ENCODE measurements around the gene FAM171A1. TPM values are rescaled to one million over a fixed set of nuclear protein-coding genes. Genes with fewer than 3 reads are reported as not detected.

The FAM171A1 gene
- polyA plus RNA-seq (2013, experiment 1 of 2) = 23.1 TPM
- 23.1 TPM for polyA plus RNA-seq (2013, experiment 2 of 2)

GRCh38 chr10:15370856-15371701 is at the start of gene FAM171A1:
Gene FAM171A1 (minus strand): TSS chr10:15371289. CDS start chr10:15371052, 237 bp downstream.
- Histone ChIP-seq H3K18ac (ENCODE audit: low read depth in 1 of 2, low read length in 2 of 2) (peak within 1 kb of the TSS; percentile 91 to 97), H3K36me3 (ENCODE audit: control insufficient read depth in 1 of 2, insufficient read depth in 2 of 2, low read depth in 1 of 2, low read length in 2 of 2) (no peaks in the 10 kb centered on the region), H2BK15ac (ENCODE audit: low read depth, poor library complexity, severe bottlenecking) (peak within 1 kb of the TSS; percentile 93), H3K4me3 (ENCODE audit: insufficient read depth in 1 of 2, low read depth in 1 of 2, low read length in 2 of 2) (peak within 1 kb of the TSS; percentile 82 to 94), H2AK5ac (ENCODE audit: low read length, severe bottlenecking) (peak within 1 kb of the TSS; percentile 9), H3K4me1 (ENCODE audit: control insufficient read depth, insufficient read depth, low read depth, low read length) (peaks cover 4% of the 10 kb centered on the region), H2BK120ac (ENCODE audit: low read depth, low read length) (peak within 1 kb of the TSS; percentile 85), H3K79me1 (replicated peaks; ENCODE audit: low read length, poor library complexity, severe bottlenecking) (peaks cover 6% of the 10 kb centered on the region), H3K23ac (ENCODE audit: low read length in 2 of 2) (peak within 1 kb of the TSS; percentile 79 to 98), H4K8ac (ENCODE audit: low read length) (peak within 1 kb of the TSS; percentile 64), H3K14ac (ENCODE audit: low read length in 2 of 2) (peak within 1 kb of the TSS in 1 of 2 experiments; percentile 98), H2BK12ac (ENCODE audit: low read length in 2 of 2) (peak within 1 kb of the TSS in 1 of 2 experiments; percentile 88), H4K91ac (ENCODE audit: low read length) (peak within 1 kb of the TSS; percentile 68), H3K4ac (ENCODE audit: low read depth in 1 of 2, low read length in 2 of 2) (peak within 1 kb of the TSS in 1 of 2 experiments; percentile 87), H2BK5ac (ENCODE audit: low read depth, low read length, poor library complexity, severe bottlenecking) (peak within 1 kb of the TSS; percentile 66), H3K27me3 (ENCODE audit: control insufficient read depth in 1 of 2, insufficient read depth in 1 of 2, low read length in 2 of 2) (peaks cover 0 to 4% of the 10 kb centered on the region in 2 experiments), H2AFZ (ENCODE audit: low read depth, low read length) (peak within 1 kb of the TSS; percentile 89), H3K9me3 (ENCODE audit: control insufficient read depth, low read length) (no peaks in the 10 kb centered on the region), H3K27ac (ENCODE audit: low read length, poor library complexity, severe bottlenecking) (peak within 1 kb of the TSS; percentile 38), H3K4me2 (ENCODE audit: low read length, poor library complexity, severe bottlenecking) (peak within 1 kb of the TSS; percentile 90), H3K9ac (ENCODE audit: low read length) (peak within 1 kb of the TSS; percentile 87)
- peak; percentile 63 for DNase-seq
- 5% methylated on average over 37 of the region's 115 CpGs for WGBS

GRCh38 chr10:15420858-15421257 is 49.8 kb upstream of the FAM171A1 start:
- Histone ChIP-seq H2AK5ac (ENCODE audit: low read length, severe bottlenecking) (no peak overlapping the region), H3K9me3 (ENCODE audit: control insufficient read depth, low read length) (peaks cover 6% of the 10 kb centered on the region), H3K4ac (ENCODE audit: low read depth in 1 of 2, low read length in 2 of 2) (no peak overlapping the region), H2BK5ac (ENCODE audit: low read depth, low read length, poor library complexity, severe bottlenecking) (no peak overlapping the region), H2BK15ac (ENCODE audit: low read depth, poor library complexity, severe bottlenecking) (no peak overlapping the region), H3K27ac (ENCODE audit: low read length, poor library complexity, severe bottlenecking) (no peak overlapping the region), H3K14ac (ENCODE audit: low read length in 2 of 2) (no peak overlapping the region), H3K23ac (ENCODE audit: low read length in 2 of 2) (no peak overlapping the region), H4K8ac (ENCODE audit: low read length) (no peak overlapping the region), H3K27me3 (ENCODE audit: control insufficient read depth in 1 of 2, insufficient read depth in 1 of 2, low read length in 2 of 2) (no peaks in the 10 kb centered on the region), H2BK12ac (ENCODE audit: low read length in 2 of 2) (no peak overlapping the region), H3K4me2 (ENCODE audit: low read length, poor library complexity, severe bottlenecking) (no peak overlapping the region), H3K4me3 (ENCODE audit: insufficient read depth in 1 of 2, low read depth in 1 of 2, low read length in 2 of 2) (no peak overlapping the region), H2BK120ac (ENCODE audit: low read depth, low read length) (no peak overlapping the region), H3K79me1 (replicated peaks; ENCODE audit: low read length, poor library complexity, severe bottlenecking) (no peaks in the 10 kb centered on the region), H3K9ac (ENCODE audit: low read length) (no peak overlapping the region), H4K91ac (ENCODE audit: low read length) (no peak overlapping the region), H2AFZ (ENCODE audit: low read depth, low read length) (no peak overlapping the region), H3K36me3 (ENCODE audit: control insufficient read depth in 1 of 2, insufficient read depth in 2 of 2, low read depth in 1 of 2, low read length in 2 of 2) (no peaks in the 10 kb centered on the region), H3K4me1 (ENCODE audit: control insufficient read depth, insufficient read depth, low read depth, low read length) (no peaks in the 10 kb centered on the region), H3K18ac (ENCODE audit: low read depth in 1 of 2, low read length in 2 of 2) (no peak overlapping the region)
- DNase-seq = no peak
- WGBS = 86% methylated on average over 2 of the region's 4 CpGs

GRCh38 chr10:15419279-15419874 is 48.3 kb upstream of the FAM171A1 start:
- Histone ChIP-seq H3K9ac (ENCODE audit: low read length) (no peak overlapping the region), H3K23ac (ENCODE audit: low read length in 2 of 2) (no peak overlapping the region), H2AK5ac (ENCODE audit: low read length, severe bottlenecking) (no peak overlapping the region), H3K27me3 (ENCODE audit: control insufficient read depth in 1 of 2, insufficient read depth in 1 of 2, low read length in 2 of 2) (no peaks in the 10 kb centered on the region), H3K4me3 (ENCODE audit: insufficient read depth in 1 of 2, low read depth in 1 of 2, low read length in 2 of 2) (no peak overlapping the region), H2BK120ac (ENCODE audit: low read depth, low read length) (no peak overlapping the region), H3K4me1 (ENCODE audit: control insufficient read depth, insufficient read depth, low read depth, low read length) (no peaks in the 10 kb centered on the region), H2BK5ac (ENCODE audit: low read depth, low read length, poor library complexity, severe bottlenecking) (no peak overlapping the region), H3K18ac (ENCODE audit: low read depth in 1 of 2, low read length in 2 of 2) (no peak overlapping the region), H2BK12ac (ENCODE audit: low read length in 2 of 2) (no peak overlapping the region), H3K4ac (ENCODE audit: low read depth in 1 of 2, low read length in 2 of 2) (no peak overlapping the region), H3K36me3 (ENCODE audit: control insufficient read depth in 1 of 2, insufficient read depth in 2 of 2, low read depth in 1 of 2, low read length in 2 of 2) (no peaks in the 10 kb centered on the region), H3K4me2 (ENCODE audit: low read length, poor library complexity, severe bottlenecking) (no peak overlapping the region), H2BK15ac (ENCODE audit: low read depth, poor library complexity, severe bottlenecking) (no peak overlapping the region), H3K27ac (ENCODE audit: low read length, poor library complexity, severe bottlenecking) (no peak overlapping the region), H3K79me1 (replicated peaks; ENCODE audit: low read length, poor library complexity, severe bottlenecking) (no peaks in the 10 kb centered on the region), H3K9me3 (ENCODE audit: control insufficient read depth, low read length) (peaks cover 13% of the 10 kb centered on the region), H4K91ac (ENCODE audit: low read length) (no peak overlapping the region), H3K14ac (ENCODE audit: low read length in 2 of 2) (no peak overlapping the region), H4K8ac (ENCODE audit: low read length) (no peak overlapping the region), H2AFZ (ENCODE audit: low read depth, low read length) (no peak overlapping the region)
- no CpG with 5 or more reads among the region's 3 CpGs for WGBS
- peak; percentile 53 for DNase-seq

- no peak overlapping the region for H3K14ac ChIP-seq (ENCODE audit: low read length in 2 of 2)
- H3K4ac ChIP-seq (ENCODE audit: low read depth in 1 of 2, low read length in 2 of 2) = no peak overlapping the region
- H3K18ac ChIP-seq (ENCODE audit: low read depth in 1 of 2, low read length in 2 of 2) = no peak overlapping the region
- H3K4me2 ChIP-seq (ENCODE audit: low read length, poor library complexity, severe bottlenecking) = no peak overlapping the region
- no peak overlapping the region for H4K8ac ChIP-seq (ENCODE audit: low read length)
- H4K91ac ChIP-seq (ENCODE audit: low read length) = no peak overlapping the region
- WGBS = no CpG with 5 or more reads among the region's 1 CpG
- DNase-seq = no peak
- H3K27ac ChIP-seq (ENCODE audit: low read length, poor library complexity, severe bottlenecking) = no peak overlapping the region
- peaks cover 0 to 3% of the 10 kb centered on the region in 2 experiments for H3K27me3 ChIP-seq (ENCODE audit: control insufficient read depth in 1 of 2, insufficient read depth in 1 of 2, low read length in 2 of 2)
- H2AK5ac ChIP-seq (ENCODE audit: low read length, severe bottlenecking) = no peak overlapping the region
- H3K4me1 ChIP-seq (ENCODE audit: control insufficient read depth, insufficient read depth, low read depth, low read length) = no peaks in the 10 kb centered on the region
- peaks cover 13% of the 10 kb centered on the region for H3K9me3 ChIP-seq (ENCODE audit: control insufficient read depth, low read length)
- H2BK120ac ChIP-seq (ENCODE audit: low read depth, low read length) = no peak overlapping the region
- H2BK15ac ChIP-seq (ENCODE audit: low read depth, poor library complexity, severe bottlenecking) = no peak overlapping the region
- no peak overlapping the region for H3K23ac ChIP-seq (ENCODE audit: low read length in 2 of 2)
- no peak overlapping the region for H3K9ac ChIP-seq (ENCODE audit: low read length)
- H2BK12ac ChIP-seq (ENCODE audit: low read length in 2 of 2) = no peak overlapping the region
- no peaks in the 10 kb centered on the region for H3K36me3 ChIP-seq (ENCODE audit: control insufficient read depth in 1 of 2, insufficient read depth in 2 of 2, low read depth in 1 of 2, low read length in 2 of 2)
- H2AFZ ChIP-seq (ENCODE audit: low read depth, low read length) = no peak overlapping the region
- no peaks in the 10 kb centered on the region for H3K79me1 ChIP-seq (replicated peaks; ENCODE audit: low read length, poor library complexity, severe bottlenecking)
- H2BK5ac ChIP-seq (ENCODE audit: low read depth, low read length, poor library complexity, severe bottlenecking) = no peak overlapping the region
- no peak overlapping the region for H3K4me3 ChIP-seq (ENCODE audit: insufficient read depth in 1 of 2, low read depth in 1 of 2, low read length in 2 of 2)
These were observed 44.9 kb upstream of the FAM171A1 start for GRCh38 chr10:15416034-15416433.
